Fibroblast of lung (primary cell): Measurements from ENCODE around the gene YTHDF2.

Experiments
- EZH2 ChIP-seq: IDR thresholded peaks from 2 replicates; pipeline ENCODE4 v1.5.1; 2012; ENCODE audit warnings: low read length, control low read depth, mild to moderate bottlenecking; ENCODE audit errors: missing control alignments
- TF ChIP-seq, protein P1 (sequence below), 2 donors: IDR thresholded peaks in 1 of 2; conservative IDR thresholded peaks in 1 of 2; 1 replicate in 1 of 2; 2 replicates in 1 of 2; pipeline ENCODE4 v1.5.1; 2011 to 2012; ENCODE audit warnings: low read length in 2 of 2, control low read depth in 1 of 2, inconsistent platforms in 1 of 2, low read depth in 1 of 2, mild to moderate bottlenecking in 1 of 2

DNA sequence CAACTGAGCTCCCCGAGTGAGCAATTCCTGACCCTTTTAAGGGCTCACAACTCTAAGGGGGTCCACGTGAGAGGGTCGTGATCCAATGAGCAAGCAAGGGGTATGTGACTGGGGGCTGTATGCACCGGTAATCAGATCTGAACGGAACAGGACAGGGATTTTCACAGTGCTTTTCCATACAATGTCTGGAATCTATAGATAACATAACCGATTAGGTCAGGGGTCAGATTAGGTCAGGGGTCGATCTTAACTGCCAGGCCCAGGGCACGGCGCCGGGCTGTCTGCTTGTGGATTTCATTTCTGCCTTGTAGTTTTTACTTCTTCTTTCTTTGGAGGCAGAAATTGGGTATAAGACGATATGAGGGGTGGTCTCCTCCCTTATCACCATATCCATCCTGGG lies 44.6 kb downstream of the YTHDF2 start:
- TF ChIP-seq, protein P1, sequence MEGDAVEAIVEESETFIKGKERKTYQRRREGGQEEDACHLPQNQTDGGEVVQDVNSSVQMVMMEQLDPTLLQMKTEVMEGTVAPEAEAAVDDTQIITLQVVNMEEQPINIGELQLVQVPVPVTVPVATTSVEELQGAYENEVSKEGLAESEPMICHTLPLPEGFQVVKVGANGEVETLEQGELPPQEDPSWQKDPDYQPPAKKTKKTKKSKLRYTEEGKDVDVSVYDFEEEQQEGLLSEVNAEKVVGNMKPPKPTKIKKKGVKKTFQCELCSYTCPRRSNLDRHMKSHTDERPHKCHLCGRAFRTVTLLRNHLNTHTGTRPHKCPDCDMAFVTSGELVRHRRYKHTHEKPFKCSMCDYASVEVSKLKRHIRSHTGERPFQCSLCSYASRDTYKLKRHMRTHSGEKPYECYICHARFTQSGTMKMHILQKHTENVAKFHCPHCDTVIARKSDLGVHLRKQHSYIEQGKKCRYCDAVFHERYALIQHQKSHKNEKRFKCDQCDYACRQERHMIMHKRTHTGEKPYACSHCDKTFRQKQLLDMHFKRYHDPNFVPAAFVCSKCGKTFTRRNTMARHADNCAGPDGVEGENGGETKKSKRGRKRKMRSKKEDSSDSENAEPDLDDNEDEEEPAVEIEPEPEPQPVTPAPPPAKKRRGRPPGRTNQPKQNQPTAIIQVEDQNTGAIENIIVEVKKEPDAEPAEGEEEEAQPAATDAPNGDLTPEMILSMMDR (conservative IDR thresholded peaks at IDR 0.05 in 1 of 2, IDR thresholded peaks at IDR 0.05 in 1 of 2; ENCODE audit: low read depth in 1 of 2, low read length in 2 of 2): no peak
- TF ChIP-seq EZH2: no peak
